ENCODE data around the gene NAA30.

Gene NAA30

GRCh38 chr14:57408037-57408436, 17.7 kb downstream of the NAA30 start:
- no peak overlapping the region for H3K4me3 ChIP-seq (ENCODE audit: low read length)
- TF ChIP-seq CTCF (IDR thresholded peaks at IDR 0.05; ENCODE audit: insufficient read depth, low read depth, low read length, missing control alignments) = no peak
- no peak for DNase-seq (ENCODE audit: low read depth)

GRCh38 chr14:57408634-57409033, 18.2 kb downstream of the NAA30 start:
- DNase-seq (ENCODE audit: low read depth) = no peak
- H3K4me3 ChIP-seq (ENCODE audit: low read length) = no peak overlapping the region
- no peak for TF ChIP-seq CTCF (IDR thresholded peaks at IDR 0.05; ENCODE audit: insufficient read depth, low read depth, low read length, missing control alignments)

- DNase-seq (ENCODE audit: low read depth) = no peak
- TF ChIP-seq CTCF (IDR thresholded peaks at IDR 0.05; ENCODE audit: insufficient read depth, low read depth, low read length, missing control alignments) = no peak
- H3K4me3 ChIP-seq (ENCODE audit: low read length) = no peak overlapping the region
Measured at GRCh38 chr14:57412341-57412740, 22.0 kb downstream of the NAA30 start.

- no peak overlapping the region for H3K4me3 ChIP-seq (ENCODE audit: low read length)
- TF ChIP-seq CTCF (IDR thresholded peaks at IDR 0.05; ENCODE audit: insufficient read depth, low read depth, low read length, missing control alignments) = no peak
- no peak for DNase-seq (ENCODE audit: low read depth)
Measured at GRCh38 chr14:57413849-57414248, 23.5 kb downstream of the NAA30 start.

GRCh38 chr14:57417228-57417627, 26.8 kb downstream of the NAA30 start:
- TF ChIP-seq CTCF (IDR thresholded peaks at IDR 0.05; ENCODE audit: insufficient read depth, low read depth, low read length, missing control alignments) = no peak
- no peak for DNase-seq (ENCODE audit: low read depth)

GRCh38 chr14:57418999-57419398, 28.6 kb downstream of the NAA30 start:
- no peak overlapping the region for H3K4me3 ChIP-seq (ENCODE audit: low read length)
- no peak for DNase-seq (ENCODE audit: low read depth)
- no peak for TF ChIP-seq CTCF (IDR thresholded peaks at IDR 0.05; ENCODE audit: insufficient read depth, low read depth, low read length, missing control alignments)

More at GRCh38 chr14:57417228-57417627, 26.8 kb downstream of the NAA30 start:
- H3K4me3 ChIP-seq (ENCODE audit: low read length) = no peak overlapping the region

- DNase-seq (ENCODE audit: low read depth) = no peak
- H3K4me3 ChIP-seq (ENCODE audit: low read length) = no peak overlapping the region
- TF ChIP-seq CTCF (IDR thresholded peaks at IDR 0.05; ENCODE audit: insufficient read depth, low read depth, low read length, missing control alignments) = no peak
Measured at GRCh38 chr14:57420033-57420432, 29.6 kb downstream of the NAA30 start.
